Urothelium cell line (cell line): ENCODE data around the gene SMAD3.

ENCODE experiments used
- DNase-seq: peaks from one replicate; pipeline ENCODE4 v3.0.0; 2011; ENCODE audit warnings: low spot score, mixed read lengths
- FAIRE-seq: peaks from 2 replicates; lab custom pipeline; 2011; peaks lifted over from hg19 to GRCh38; lab: Jason Lieb, UNC

SMAD3 gene

GRCh38 chr15:67216859-67217258 is 151.5 kb downstream of the SMAD3 start:
- DNase-seq (no peak), FAIRE-seq (no peak)

- FAIRE-seq (no peak), DNase-seq (no peak)
Measured at GRCh38 chr15:67218428-67218827, 153.0 kb downstream of the SMAD3 start.

DNA sequence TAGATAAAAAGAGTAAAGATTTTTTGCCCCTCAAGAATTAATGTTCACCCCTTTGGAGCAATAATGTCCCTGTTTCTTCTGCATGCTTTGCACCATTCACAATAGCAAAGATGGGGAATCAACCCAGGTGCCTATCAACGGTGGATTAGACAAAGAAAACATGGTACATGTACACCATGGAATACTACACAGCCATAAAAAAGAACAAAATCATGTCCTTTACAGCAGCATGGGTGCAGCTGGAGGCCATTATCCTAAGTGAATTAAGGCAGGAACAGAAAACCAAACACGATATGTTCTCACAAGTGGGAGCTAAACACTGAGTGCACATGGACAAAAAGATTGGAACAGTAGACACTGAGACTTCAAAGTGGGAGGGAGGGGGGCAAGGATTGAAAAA is 153.9 kb downstream of the SMAD3 start:
- no peak for FAIRE-seq
- DNase-seq = no peak

- no peak for FAIRE-seq
- no peak for DNase-seq
Measured at GRCh38 chr15:67224889-67225288, 159.5 kb downstream of the SMAD3 start.

DNA sequence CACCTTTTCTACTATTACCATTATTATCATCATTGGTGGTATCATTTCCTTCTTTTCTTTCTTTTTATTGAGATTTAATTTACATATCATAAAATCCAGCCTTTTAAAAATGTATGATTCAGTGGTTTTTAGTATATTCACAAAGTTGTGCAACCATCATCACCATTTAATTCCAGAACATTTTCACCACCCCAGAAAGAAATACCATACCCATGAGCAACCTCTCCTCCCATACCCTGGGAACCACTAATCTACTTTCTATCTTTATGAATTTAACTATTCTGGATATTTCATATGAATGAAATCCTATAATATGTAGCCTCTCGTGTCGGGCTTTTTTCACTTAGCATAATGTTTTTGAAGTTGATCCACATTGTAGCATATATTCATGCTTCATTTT is 159.9 kb downstream of the SMAD3 start:
- no peak for FAIRE-seq
- no peak for DNase-seq

GRCh38 chr15:67227431-67227830 is 162.0 kb downstream of the SMAD3 start:
- FAIRE-seq = no peak
- no peak for DNase-seq

DNA sequence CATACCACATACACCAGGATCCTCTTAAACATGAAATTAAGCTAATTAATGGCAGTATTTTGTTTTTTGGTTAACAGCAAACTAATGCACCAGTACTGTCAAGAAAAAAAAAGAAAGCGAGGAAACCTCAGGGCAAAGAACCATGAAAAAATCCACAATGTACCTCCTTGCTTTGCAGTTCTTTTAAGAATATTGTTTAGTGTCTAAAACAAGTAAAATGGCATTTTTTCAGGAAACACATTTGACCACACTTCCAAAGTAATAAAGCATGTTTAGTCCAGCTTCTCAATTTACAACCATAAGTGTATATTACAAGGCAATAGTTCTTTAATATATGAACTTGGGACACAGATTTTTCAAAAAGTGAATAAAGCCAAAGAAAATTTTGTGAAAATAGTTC is 162.4 kb downstream of the SMAD3 start:
- FAIRE-seq (no peak), DNase-seq (no peak)

- FAIRE-seq (no peak), DNase-seq (no peak)
Measured at GRCh38 chr15:67228286-67228685, 162.9 kb downstream of the SMAD3 start.

DNA sequence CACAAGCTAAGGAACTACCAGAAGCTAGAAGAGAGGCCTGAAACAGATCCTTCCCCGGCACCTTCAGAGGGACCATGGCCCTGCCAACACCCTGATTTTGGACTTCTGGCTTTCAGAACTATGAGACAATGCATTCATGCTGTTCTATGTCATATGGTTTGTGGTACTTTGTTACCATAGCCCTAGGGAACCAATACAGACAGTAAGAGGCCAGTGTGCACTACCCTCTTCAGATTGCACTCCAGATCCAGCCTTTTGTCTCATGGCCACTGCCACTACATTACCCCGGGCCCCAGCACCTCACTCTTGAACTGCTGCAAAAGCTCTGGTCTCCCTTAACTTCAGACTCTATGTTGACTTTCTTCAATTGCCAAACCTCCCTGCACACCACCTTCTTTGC is 165.1 kb downstream of the SMAD3 start:
- no peak for DNase-seq
- FAIRE-seq = no peak

GRCh38 chr15:67232591-67232990 is 167.2 kb downstream of the SMAD3 start:
- FAIRE-seq = no peak
- DNase-seq = no peak

GRCh38 chr15:67240235-67241131 is 175.1 kb downstream of the SMAD3 start:
- FAIRE-seq (no peak), DNase-seq (peak; percentile 48)

GRCh38 chr15:67241132-67241855 is 175.9 kb downstream of the SMAD3 start:
- DNase-seq (no peak), FAIRE-seq (no peak)

- DNase-seq = no peak
- no peak for FAIRE-seq
Measured at GRCh38 chr15:67242708-67243111, 177.3 kb downstream of the SMAD3 start.
